ENCODE measurements around the gene FAM83B.
"Not testable (repeated sequence)": the region's sequence is repeated elsewhere in the genome, so short reads cannot be mapped to it uniquely, and the experiment has no call there.

Gene FAM83B

GRCh38 chr6:54900666-54901065 is 54.1 kb downstream of the FAM83B start:
- DNase-seq: no peak

- no peak for DNase-seq
These were observed 57.3 kb downstream of the FAM83B start for GRCh38 chr6:54903884-54904283.

DNA sequence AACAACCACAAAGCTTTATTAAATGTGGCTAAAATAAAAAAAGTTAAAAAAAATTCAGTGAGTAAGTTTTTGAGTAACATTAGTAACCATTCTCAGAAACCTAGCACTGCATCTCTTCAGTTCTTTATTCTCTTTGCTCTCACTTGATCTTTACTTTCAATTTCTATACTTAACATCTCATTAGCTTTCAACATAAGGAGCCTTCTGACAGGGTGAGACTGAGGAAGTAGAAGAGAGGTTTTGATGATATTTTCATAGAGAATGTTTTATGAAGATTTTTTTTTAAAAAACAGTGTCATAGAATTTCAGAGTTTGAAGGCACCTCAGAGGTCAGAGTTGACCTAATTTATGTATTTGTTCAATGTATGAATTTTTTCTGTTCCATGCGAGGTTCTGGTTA is 60.8 kb downstream of the FAM83B start:
- DNase-seq: no peak

- no peak for DNase-seq
These were observed 62.6 kb downstream of the FAM83B start for GRCh38 chr6:54909184-54909583.

- DNase-seq: peak; percentile 88 to 92
These were observed 63.9 kb downstream of the FAM83B start for GRCh38 chr6:54910431-54910884.

DNA sequence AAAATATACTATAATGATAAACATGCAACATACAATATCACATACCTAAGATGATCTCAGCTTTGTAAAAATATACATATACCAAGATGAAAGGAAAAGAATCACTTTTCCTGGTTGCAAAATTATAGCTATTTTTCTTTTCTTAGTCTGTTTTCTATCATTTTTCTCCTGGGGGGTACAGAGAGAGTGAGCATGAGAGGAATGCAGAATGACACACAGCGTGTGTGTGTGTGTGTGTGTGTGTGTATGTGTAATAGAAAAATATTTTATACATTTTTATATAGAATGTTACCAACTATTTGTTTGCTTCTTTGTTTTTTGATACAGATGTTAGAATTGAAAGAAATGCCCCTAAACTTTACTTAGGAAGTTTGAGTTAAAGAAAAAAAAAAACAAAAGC is 64.3 kb downstream of the FAM83B start:
- no peak for DNase-seq

GRCh38 chr6:54913211-54913610 is 66.6 kb downstream of the FAM83B start:
- no peak for DNase-seq

DNA sequence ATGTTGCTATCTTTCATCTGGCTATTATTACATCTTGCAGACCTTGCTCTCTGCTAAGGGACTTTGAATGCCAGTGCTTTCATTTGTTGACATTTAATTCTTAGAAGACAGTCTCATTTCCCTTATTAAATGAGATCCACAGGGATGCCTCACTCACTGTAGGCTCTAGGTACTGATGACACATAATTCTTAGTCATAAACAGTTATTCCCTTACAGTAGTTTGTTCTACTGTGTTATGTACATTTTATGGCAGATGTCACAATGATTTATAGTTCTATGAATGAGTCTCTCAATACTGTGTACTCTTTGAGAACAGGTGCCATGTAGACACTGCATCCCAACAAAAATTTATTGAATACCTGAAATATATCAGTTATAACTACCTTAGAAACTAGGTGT is 70.3 kb downstream of the FAM83B start:
- no peak for DNase-seq

DNA sequence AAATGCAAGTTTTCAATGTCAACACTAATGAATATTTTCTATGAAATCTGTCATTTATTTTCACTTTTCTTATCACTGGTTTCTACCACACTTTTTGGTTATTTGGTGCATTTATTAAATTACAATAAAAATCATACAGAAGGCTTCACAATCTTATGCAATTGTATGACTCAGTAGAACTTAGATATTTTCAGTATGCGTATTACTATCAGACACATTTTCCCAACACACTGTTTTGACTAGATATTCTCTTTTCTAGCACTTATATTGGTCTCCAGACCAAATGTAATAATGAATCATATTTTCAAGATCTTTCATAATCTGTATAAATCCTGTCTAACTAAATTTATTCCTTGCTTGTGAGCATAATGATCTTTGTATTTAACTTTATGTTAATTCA is 74.1 kb downstream of the FAM83B start:
- DNase-seq: no peak

DNA sequence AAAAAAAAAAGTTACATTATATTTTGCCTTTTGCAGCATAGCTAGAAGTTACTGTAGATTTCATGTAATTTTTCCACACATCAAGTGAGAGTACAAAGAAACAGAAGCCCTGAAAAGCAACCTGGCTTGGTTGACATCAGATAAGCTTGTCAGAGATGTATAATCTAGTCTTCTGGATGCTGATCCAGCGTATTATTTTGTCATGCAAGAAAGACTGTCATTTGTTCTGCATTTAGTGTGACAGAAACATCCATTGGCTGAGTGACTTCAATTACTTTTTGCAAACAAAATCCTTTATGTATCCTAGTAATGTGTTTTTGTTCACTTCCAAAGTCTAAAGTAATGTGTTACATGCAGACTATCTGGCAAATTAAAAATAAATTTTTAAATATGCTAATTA is 75.3 kb downstream of the FAM83B start:
- DNase-seq: no peak

- DNase-seq: no peak
These were observed 82.8 kb downstream of the FAM83B start for GRCh38 chr6:54929245-54929909.

- no peak for DNase-seq
These were observed 86.1 kb downstream of the FAM83B start for GRCh38 chr6:54932622-54933021.

DNA sequence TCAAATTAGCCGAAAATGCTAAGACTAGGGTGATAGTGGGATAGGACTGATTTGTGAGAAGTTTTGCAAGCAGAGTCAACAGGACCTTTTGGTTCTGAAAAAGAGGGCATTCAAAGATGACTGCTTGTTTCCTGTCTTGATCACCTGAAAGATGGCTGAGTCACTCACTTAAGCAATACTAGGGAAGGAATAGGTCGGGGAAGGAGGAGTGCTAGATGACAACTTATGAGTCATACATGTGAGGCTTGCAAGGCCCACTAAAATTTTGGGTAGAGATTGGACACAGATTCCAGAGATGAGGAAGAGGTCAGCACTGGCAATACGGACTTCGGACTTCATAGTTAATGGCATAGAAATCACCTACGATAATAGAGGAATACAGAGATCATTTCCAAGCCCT is 89.2 kb downstream of the FAM83B start:
- DNase-seq: no peak

- DNase-seq: no peak
These were observed 90.8 kb downstream of the FAM83B start for GRCh38 chr6:54937371-54937770.

GRCh38 chr6:54957698-54958097 is 111.1 kb downstream of the FAM83B start:
- no peak for DNase-seq

DNA sequence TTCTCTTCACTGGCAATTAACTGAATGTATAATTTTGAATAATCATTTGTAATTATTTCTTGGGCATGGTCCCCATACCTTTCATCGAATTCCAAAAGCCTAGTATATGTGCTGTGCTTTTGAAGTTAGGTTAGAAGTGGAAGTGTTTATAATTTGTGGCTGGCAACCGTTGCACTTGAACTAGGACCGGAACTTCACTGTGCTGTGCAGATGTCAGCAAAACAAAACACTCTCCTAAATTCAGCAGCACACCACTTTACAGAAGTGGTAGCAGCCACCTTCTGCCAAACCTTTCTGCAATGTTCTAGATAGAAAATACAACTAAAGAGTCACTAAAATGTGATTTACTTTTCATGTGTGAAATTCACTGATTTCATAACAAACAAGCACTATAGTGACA is 111.9 kb downstream of the FAM83B start:
- no peak for DNase-seq

GRCh38 chr6:54959820-54960219 is 113.2 kb downstream of the FAM83B start:
- DNase-seq: no peak

- DNase-seq: not testable (repeated sequence)
These were observed 114.8 kb downstream of the FAM83B start for GRCh38 chr6:54961372-54961771.

- DNase-seq: no peak
These were observed 123.8 kb downstream of the FAM83B start for GRCh38 chr6:54970337-54970736.

DNA sequence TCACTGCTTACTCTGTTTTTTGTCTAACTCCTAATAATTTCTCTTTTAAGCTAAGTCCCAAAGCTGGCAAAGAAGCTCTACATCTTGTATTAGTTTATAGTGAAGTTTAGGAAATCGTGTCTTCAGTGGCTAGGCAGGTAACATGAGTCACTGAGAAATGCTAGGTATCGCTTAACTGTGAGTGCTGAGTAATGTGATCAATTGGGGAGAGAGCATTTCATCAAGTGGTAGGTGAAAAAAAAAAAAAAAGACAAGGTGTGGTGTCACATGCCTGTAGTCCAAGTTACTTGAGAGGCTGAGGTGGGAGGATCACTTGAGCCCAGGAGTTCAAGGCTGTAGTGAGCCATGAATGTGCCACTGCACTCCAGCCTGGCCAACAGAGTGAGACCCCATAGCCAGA is 125.3 kb downstream of the FAM83B start:
- no peak for DNase-seq

GRCh38 chr6:54979161-54979560 is 132.6 kb downstream of the FAM83B start:
- not testable (repeated sequence) for DNase-seq

DNA sequence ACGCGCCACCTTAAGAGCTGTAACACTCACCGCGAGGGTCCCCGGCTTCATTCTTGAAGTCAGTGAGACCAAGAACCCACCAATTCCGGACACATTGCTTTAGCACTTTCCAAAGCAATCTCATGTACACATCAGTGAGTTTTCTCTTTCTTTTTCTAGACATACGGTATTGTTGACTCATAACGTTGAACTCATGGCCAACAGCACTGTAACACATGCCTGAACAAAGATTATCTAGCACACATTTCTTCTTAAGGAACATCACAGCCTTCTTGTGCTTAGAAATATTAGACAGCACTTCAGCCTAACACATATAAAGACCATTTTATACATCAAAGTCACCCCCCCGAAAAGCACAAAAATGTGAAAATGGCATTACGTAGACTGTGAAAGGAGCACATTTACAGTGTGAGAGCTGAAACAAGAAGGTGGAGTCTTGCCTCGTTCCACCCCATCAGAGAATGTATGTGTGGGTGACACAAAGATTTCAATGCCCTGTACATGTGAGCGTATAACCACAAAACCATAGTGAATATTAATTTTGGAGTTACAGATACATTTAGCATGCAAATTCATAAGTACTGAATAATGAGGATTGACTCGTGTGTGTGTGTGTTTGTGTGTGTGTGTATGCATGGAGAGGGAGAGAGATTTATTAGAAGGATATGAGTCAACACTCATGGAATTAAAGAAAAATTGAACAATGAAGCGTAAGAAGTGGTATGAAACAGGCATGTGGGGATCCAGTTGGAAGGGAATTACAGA is 134.1 kb downstream of the FAM83B start:
- DNase-seq: peak in 1 of 2 experiments; percentile 43

DNA sequence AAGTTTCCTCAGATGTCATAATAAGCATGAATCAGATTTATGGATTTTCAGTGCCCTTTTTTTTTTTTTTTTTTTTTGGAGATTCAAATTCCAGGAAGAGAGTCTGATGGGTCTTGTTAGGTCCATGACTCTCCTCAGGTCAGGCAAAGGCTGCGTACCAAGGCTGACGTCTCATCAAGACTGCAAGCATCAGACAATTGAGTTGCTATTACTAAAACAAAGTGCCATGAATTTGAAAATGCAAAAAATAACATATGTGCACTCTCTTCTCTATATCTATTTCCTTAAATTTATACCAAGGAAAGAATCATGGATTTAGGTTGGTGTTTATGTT is 134.7 kb downstream of the FAM83B start:
- no peak for DNase-seq

GRCh38 chr6:54981647-54982046 is 135.1 kb downstream of the FAM83B start:
- DNase-seq: peak in 1 of 2 experiments; percentile 24

Data from NCI-H446 (cell line).